ACHN (cell line): ENCODE data around the gene HIP1.
"Not testable (repeated sequence)": the region's sequence is repeated elsewhere in the genome, so short reads cannot be mapped to it uniquely, and the experiment has no call there.

ENCODE experiments used
- DNase-seq: peaks from one replicate; pipeline ENCODE4 v3.0.0-alpha.2; 2015
- in situ Hi-C: cut with HindIII; loops from 2 replicates; pipeline ENCODE4 v1.10.0; 2017; ENCODE audit warnings: low sequenced_read_pairs, low pct_ligation_motif_present, low pct_unique_long_range_greater_than_20kb

Gene HIP1

DNA sequence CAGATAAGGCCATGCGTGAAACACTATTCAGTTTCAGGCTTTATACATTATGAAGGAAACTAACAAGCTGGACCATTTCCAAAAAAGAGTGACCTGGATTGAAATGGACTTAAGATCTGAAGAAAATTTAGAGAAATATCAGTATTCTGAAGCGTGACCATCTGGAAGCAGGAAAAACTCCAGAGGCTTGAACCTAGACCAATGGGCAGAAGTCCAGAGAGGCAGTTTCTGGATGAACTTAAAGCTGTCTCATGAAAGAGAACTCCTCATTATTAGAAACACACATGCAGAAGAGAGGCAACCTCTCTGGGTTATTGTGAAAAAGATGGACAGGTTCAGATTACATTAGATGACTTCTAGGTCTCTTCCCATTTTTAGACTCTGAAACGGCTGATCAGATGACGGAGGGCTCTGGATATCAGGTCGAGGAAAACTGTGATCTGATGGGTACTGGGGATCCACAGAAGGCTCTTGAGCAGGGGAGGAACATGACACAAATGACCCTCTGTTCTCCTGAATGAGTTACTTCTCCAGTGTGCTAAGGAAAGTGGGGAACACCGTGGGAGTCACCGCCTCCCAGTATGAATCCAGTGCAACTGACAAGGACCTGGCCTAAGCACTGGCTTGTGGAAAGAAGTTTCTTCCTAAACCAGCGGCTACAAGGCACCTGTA, 130.2 kb downstream of the HIP1 start:
- no peak for DNase-seq
- in situ Hi-C loops = no loop called here

GRCh38 chr7:75604408-75604807, 134.3 kb downstream of the HIP1 start:
- in situ Hi-C loops = no loop called here
- DNase-seq = no peak

DNA sequence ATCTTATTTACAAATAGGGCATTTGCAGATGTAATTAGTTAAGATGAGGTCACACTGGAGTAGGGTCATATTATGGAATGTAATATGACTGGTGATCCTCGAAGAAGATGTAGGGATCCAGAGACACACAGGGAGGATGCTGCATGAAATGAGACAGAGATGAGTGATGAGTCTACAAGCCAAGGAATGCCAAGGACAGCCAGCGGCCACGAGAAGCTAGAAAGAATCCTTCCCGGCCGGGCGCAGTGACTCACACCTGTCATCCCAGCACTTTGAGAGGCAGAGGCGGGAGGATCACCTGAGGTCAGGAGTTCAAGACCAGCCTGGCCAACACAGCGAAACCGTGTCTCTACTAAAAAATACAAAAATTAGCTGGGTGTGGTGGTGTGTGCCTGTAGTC, 135.9 kb downstream of the HIP1 start:
- not testable (repeated sequence) for DNase-seq

DNA sequence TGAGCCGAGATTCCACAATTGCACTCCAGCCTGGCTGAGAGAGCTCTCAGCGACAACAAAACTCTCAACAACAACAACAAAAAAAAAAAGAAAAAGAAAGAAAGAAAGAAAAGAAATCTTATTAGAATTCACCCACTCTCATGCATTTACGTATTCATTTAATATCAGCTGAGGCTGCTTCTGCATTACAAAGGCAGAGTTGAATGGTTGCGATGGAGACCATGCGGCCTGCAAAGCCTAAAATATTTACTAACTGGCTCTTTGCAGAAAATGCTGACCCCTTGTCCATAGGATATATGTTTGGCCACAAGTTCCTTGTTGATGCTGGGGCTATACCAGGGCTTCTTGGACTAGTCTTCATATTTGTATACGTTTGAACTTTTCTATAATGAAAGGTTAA, 137.2 kb downstream of the HIP1 start:
- DNase-seq = no peak

More for the DNA sequence above, 135.9 kb downstream of the HIP1 start:
- in situ Hi-C loops = not testable (repeated sequence)

DNA sequence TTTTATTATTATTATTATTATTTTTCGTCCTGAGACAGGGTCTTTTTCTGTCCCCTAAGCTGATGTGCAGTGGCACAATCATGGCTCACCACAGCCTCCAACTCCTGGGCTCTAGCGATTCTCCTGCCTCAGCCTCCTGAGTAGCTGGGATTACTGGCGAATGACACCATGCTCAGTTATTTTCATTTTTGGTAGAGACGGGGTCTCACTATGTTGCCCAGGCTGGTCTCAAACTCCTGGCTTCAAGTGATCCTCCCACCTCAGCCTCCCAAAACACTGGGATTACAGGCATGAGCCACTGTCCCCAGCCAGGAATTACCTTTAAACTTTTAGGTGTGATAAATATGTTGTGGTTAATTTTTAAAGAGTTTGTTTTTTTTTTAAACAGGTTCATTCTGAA, 138.0 kb downstream of the HIP1 start:
- DNase-seq, in situ Hi-C loops: not testable (repeated sequence)

More for the DNA sequence above, 137.2 kb downstream of the HIP1 start:
- in situ Hi-C loops = no loop called here

DNA sequence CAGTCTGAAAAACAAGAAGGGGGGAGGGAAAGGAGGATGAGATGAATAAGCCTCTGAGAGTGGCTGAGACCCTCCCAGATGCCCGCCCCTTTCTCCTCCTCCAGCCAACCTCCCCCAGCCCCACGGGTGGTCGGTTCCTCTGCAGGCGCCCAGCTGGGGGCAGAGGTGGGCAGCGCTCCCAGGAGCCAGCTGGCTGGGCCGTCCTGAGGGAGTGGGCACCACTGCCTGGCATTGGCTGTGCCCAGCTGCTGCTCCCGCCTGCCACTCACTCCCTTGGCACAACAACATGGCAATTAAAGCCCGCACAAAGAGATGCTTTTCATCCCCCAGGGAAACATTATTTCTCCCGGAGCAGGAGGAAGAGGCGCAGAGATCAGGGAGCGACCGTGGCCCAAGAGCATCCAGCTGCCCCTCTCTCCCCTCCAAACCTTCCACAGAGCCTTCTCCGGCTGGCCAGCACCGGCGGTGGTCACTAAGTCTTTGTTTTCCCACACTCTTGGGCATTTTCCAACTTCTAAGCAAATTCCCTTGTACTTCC, 139.4 kb downstream of the HIP1 start:
- in situ Hi-C loops = no loop called here
- no peak for DNase-seq

DNA sequence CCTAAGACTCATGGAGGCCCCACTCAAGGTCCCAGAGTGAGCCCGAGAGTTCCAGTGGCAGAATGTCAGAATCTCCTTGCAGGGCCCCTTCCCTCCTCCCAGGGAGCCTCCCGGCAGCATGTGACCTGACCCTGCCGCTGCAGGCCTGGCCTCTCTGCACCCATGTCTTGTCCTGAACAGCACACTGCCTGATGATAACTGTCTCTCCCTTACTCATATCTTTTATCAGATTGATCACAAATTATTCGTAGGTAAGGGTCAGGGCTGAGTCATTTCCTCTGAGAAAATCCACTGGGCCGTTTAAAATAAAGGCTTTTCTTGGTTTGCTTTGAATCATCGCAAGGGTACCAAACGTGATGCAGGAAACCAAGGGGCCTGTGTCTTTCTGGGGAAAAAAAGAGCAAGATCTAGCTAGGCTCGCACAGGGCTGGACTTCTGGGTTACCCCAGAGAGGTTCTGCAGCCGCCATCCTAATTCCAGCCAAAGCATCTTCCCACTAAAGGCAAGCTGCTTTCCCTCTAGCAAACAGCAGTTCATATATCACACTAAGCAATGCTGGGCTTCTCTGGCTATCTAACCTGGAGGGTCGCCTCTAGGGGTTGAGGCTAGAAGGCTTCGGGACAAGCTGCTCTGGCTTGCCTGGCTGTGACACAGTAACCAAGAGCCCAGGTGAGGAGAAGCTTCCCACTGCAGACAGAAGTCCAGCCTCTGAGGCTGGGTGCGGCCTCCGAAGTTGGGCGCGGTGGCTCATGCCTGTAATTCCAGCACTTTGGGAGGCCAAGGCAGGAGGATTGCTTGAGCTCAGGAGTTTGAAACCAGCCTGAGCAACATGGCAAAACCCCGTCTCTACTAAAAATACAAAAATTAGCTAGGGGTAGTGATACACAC, 141.8 kb downstream of the HIP1 start:
- peak; percentile 48 for DNase-seq
- in situ Hi-C loops = no loop called here

- in situ Hi-C loops = no loop called here
- no peak for DNase-seq
Measured at GRCh38 chr7:75595766-75596165, 143.0 kb downstream of the HIP1 start.

DNA sequence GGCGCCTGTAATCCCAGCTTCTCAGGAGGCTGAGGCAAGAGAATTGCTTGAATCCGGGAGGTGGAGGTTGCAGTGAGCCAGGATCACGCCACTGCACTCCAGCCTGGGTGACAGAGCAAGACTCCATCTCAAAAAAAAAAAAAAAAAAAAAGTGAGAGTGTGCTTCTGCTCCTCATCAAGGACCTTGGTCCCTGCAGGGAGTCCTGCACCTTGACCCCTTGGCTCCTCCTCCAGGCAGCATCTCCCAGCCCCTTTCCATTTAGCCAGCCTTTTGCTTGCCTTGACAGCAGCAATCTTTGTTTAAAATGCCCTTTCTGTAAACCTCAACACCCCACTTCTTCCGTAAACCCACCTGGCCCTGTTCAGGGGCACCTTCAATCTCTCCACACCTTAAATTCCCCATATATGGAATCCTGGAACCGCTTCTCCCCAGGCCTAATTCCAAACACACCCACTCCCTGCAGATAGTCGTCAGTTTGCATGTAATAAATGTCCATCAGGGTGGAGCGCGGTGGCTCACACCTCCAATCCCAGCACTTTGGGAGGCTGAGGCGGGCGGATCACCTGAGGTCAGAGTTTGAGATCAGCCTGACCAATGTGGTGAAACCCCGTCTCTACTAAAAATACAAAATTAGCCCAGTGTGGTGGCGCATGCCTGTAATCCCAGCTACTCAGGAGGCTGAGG, 145.1 kb downstream of the HIP1 start:
- in situ Hi-C loops, DNase-seq: not testable (repeated sequence)

- in situ Hi-C loops = no loop called here
- no peak for DNase-seq
Measured at GRCh38 chr7:75591467-75592255, 147.1 kb downstream of the HIP1 start.

- no peak for DNase-seq
- in situ Hi-C loops = no loop called here
Measured at GRCh38 chr7:75590373-75591005, 148.3 kb downstream of the HIP1 start.

DNA sequence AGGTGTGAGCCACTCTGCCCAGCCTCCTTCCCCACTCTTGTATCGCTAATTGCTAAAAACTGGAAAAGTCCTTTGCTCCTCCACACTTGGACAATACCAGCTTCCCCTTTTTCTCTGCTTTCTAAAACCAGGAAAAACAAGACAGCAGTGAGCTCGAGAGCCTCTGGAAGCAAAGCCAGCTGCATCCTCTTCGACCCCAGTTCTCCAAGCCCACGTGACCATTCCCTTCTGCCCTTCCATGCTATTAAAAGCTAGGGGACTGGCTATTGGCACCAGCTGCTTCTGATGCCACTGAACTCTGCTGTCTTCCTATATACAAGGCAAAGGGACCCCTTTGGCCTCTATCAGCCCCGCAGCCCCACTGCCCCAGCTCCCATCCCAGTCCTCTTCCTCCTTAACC, 154.4 kb downstream of the HIP1 start:
- no peak for DNase-seq
- in situ Hi-C loops = no loop called here

- in situ Hi-C loops = no loop called here
- no peak for DNase-seq
Measured at GRCh38 chr7:75583255-75583654, 155.5 kb downstream of the HIP1 start.

DNA sequence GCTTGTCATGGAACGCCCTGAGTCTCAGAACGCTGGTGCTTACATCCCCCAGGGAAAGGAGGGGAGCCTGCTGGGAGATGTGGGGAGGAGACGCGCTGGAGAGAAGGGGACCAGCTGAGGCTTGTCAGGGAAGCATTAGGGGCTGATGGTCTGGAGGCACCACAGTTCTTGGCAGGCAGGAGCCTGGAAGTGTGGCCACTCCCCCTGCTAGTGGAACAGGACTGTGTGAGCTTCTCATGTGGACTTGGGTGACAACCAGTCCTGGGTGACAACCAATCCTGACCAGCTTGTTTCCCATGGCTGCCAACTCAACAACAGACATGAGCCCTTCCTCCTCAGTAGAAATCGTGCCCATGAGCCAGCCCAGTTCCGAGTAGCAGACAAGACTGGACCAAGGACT, 158.8 kb downstream of the HIP1 start:
- in situ Hi-C loops = no loop called here
- no peak for DNase-seq

DNA sequence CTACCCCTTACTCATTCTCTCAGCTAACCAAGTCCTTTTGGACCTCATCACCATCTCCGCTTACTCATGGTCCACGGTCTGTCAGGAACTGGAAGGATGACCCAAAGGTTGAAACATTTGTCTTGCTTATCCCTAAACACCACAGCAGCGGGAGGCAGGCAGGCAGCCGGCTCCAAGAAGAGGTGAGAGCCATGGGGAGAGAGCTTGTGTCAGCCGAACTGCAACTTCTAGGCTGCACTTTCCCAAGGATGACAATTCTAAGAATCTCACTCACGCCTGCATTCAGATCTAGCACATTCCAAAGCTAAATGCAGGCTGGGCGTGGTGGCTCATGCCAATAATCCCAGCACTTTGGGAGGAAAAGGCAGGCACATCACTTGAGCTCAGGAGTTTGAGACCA, 160.7 kb downstream of the HIP1 start:
- in situ Hi-C loops = no loop called here
- DNase-seq = no peak

GRCh38 chr7:75575488-75576121, 163.1 kb downstream of the HIP1 start:
- in situ Hi-C loops = no loop called here
- DNase-seq = no peak

DNA sequence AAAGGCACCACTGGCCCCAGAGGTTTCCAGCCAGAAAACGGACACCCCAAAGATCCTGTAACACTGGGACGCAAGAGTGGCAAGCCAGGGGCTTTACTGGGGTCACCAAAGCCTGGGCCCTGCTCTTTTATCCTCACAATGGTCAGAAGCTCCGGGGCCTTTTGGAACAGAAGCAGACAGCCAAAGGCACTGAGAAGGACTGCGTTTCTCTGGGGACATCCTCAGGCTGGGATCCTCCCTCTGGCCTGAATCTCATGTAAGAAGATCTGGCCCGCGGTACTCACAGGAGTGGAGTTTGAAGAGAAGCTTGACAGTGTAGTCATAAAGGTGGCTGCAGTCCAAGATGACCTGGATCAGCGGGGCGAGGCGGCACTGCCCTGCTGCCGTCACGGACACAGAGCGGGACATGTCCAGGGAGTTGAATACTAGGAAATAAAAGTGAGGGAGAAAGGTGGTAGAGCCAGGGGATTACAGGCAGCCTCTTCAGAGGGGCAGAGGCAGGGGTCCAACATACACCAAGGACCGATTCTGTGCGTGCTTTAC, 165.2 kb downstream of the HIP1 start:
- in situ Hi-C loops = no loop called here
- DNase-seq = peak; percentile 39
